Calu3 (cell line): Measurements from ENCODE around the gene ABCC8. TPM values are rescaled to one million over a fixed set of nuclear protein-coding genes. Genes with fewer than 3 reads are reported as not detected.
A peak's percentile ranks its signal among the peaks of the same experiment; 100 is the strongest.

Experiments
- BruUV-seq: library from RNA; stranded (reverse); fragments of 400-500 nt; replicated peaks from 2 replicates; lab custom pipeline; 2021; lab: Mats Ljungman, UMichigan
- CTCF ChIA-PET: fragments of 300-600 bp; sonication (Branson Sonifier 250); formaldehyde crosslinking; loops from one replicate; lab custom pipeline; 2022; ENCODE audit warnings: antibody characterized with exemption; lab: Charles Lee
- DNase-seq: peaks from one replicate; pipeline ENCODE4 v3.0.0; 2022
- H3K27ac Mint-ChIP-seq: one replicate; pipeline ENCODE4 v1.8.0; 2022; ENCODE audit warnings: mixed read lengths; ENCODE audit not compliant: unreplicated experiment
- H3K27me3 Mint-ChIP-seq: one replicate; pipeline ENCODE4 v1.8.0; 2022; ENCODE audit warnings: mixed read lengths; ENCODE audit not compliant: unreplicated experiment
- H3K36me3 Mint-ChIP-seq: one replicate; pipeline ENCODE4 v1.8.0; 2022; ENCODE audit warnings: mild to moderate bottlenecking, moderate library complexity, mixed read lengths; ENCODE audit not compliant: insufficient read depth, unreplicated experiment
- H3K4me1 Mint-ChIP-seq: one replicate; pipeline ENCODE4 v1.8.0; 2022; ENCODE audit warnings: mild to moderate bottlenecking, low read depth, mixed read lengths; ENCODE audit not compliant: unreplicated experiment
- H3K4me3 Mint-ChIP-seq: one replicate; pipeline ENCODE4 v1.8.0; 2022; ENCODE audit warnings: mild to moderate bottlenecking, low read depth, moderate library complexity, mixed read lengths; ENCODE audit not compliant: unreplicated experiment
- H3K9me3 Mint-ChIP-seq: one replicate; pipeline ENCODE4 v1.8.0; 2022; ENCODE audit warnings: low read depth, mixed read lengths; ENCODE audit not compliant: unreplicated experiment
- intact Hi-C: fragments of 100-400 bp; cut with micrococcal nuclease; formaldehyde crosslinking; loops from one replicate; pipeline ENCODE4 v1.10.0; 2022; ENCODE audit not compliant: unreplicated experiment
- total RNA-seq: library from RNA; stranded (reverse); gene quantifications from 2 replicates; pipeline ENCODE4 v1.2.3, GENCODE V29; 2022
- TF ChIP-seq, protein P1 (sequence below): fragments of 200-600 bp; IDR thresholded peaks from one replicate; pipeline ENCODE4 v1.8.0; 2022; ENCODE audit warnings: antibody characterized with exemption; ENCODE audit not compliant: unreplicated experiment

ABCC8 gene
- total RNA-seq, 1 experiment from 2014 or later: 0.76 TPM

DNA sequence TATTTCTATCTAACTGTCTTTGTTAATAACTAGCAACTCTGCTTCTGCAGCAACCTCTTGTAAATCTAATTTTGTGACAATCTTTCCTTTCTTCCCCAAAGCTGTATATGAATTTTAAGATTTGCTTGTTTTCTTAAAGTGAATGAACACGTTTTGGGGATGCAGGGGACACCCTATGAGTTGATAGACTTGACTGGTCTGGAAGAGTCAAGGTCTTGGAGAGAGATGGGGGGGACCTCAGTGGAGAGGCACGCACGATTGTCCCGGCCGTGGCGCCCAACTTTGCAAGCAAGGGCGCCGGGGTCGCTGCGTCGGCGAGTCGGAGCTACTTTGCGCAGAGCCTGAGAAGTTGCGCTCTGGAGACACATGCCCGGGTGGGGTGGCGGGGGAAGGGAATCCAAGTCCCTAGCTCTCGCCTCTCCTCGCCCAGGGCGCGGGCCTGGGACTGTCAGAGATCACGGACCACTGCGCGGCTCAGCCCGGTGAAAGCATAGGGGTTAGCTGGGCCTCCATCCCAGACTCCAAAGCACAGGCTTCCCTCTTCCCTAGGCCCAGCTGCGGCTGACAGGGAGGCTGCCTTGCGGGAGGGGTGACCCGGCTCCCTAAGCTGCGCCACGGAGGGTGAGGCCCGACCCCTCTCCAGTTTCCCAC is 854 bp downstream of the ABCC8 start:
- TF ChIP-seq, protein P1, sequence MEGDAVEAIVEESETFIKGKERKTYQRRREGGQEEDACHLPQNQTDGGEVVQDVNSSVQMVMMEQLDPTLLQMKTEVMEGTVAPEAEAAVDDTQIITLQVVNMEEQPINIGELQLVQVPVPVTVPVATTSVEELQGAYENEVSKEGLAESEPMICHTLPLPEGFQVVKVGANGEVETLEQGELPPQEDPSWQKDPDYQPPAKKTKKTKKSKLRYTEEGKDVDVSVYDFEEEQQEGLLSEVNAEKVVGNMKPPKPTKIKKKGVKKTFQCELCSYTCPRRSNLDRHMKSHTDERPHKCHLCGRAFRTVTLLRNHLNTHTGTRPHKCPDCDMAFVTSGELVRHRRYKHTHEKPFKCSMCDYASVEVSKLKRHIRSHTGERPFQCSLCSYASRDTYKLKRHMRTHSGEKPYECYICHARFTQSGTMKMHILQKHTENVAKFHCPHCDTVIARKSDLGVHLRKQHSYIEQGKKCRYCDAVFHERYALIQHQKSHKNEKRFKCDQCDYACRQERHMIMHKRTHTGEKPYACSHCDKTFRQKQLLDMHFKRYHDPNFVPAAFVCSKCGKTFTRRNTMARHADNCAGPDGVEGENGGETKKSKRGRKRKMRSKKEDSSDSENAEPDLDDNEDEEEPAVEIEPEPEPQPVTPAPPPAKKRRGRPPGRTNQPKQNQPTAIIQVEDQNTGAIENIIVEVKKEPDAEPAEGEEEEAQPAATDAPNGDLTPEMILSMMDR: no peak
- no peaks in the 10 kb centered on the region for H3K9me3 Mint-ChIP-seq
- H3K4me3 Mint-ChIP-seq: peak overlapping the region; percentile 61
- no peak overlapping the region for H3K27ac Mint-ChIP-seq
- peaks cover 93% of the 10 kb centered on the region for H3K27me3 Mint-ChIP-seq
- H3K36me3 Mint-ChIP-seq: no peaks in the 10 kb centered on the region
- BruUV-seq: no TSS peak
- DNase-seq: no peak
- CTCF ChIA-PET: no interaction called here
- intact Hi-C loops: loop anchor here (10.0 kb wide), 1 partner anchor 91 kb away; the partner anchor contains the start of gene KCNJ11
- no peaks in the 10 kb centered on the region for H3K4me1 Mint-ChIP-seq

DNA sequence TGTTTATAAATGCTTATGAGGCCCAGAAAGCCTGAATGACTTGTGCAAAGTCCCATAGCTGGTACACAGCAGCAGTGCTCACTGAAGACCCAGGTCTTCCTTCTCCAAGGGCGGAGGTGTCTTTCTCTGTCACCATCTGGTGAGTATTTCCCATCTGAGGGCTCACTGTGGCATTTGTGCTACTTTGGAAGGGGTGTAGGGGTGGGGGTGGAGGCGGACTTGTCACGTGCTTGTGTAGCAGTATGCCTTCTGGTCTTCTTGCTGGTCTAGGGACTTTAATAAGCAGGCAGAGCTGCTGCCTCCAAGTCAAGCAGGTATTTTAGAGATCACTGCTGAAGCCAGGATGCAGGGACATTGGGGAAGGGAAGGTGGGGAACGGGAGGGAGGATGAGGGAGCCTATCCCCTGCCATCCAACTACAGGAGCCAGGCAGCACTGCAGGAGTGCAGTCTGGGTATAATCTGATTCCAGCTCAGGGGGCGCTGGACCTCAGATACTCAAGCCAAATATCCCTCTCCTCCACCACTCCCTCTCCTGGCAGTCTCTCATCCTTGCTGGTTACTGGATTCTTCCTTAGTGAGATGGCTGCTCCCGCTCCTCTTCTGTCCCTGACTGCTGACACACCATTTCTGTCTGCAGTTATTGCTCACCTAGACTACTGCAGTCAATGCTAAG is 3.4 kb downstream of the ABCC8 start:
- DNase-seq: peak; percentile 57
- Mint-ChIP-seq H3K9me3 (no peaks in the 10 kb centered on the region), H3K4me3 (no peak overlapping the region), H3K36me3 (no peaks in the 10 kb centered on the region), H3K27me3 (peaks cover 93% of the 10 kb centered on the region), H3K27ac (no peak overlapping the region), H3K4me1 (no peaks in the 10 kb centered on the region)
- no TSS peak for BruUV-seq
- TF ChIP-seq, protein P1: peak; percentile 59
- CTCF ChIA-PET: interaction anchor here (0.8 to 1.0 kb wide), 4 partner anchors 75 to 89 kb away, joined by 3 to 7 read pairs (median 6); partner anchors contain the start of gene KCNJ11
- intact Hi-C loops: loop anchor here (10.0 kb wide), 1 partner anchor 88 kb away; the partner anchor contains the start of gene KCNJ11

DNA sequence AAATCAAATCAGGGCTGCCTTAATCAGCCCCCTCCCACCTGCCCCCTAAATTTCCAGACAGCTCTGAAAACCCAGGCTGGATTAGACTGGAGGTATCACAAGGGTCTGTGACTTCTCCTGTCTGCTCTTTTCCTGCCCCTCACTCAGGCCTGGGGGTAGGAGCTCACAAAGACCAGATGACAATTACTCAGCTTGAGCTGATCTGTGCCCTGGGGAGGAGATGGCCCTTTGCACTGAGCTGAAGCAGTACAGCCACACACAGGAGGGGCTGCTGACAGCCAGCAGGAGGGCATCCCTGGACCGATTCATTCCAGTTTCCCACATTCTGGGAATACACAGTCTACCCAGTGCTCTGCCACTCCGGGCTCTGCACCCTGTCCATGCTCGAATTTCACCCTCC is 4.2 kb downstream of the ABCC8 start:
- CTCF ChIA-PET: no interaction called here
- Mint-ChIP-seq H3K27me3 (peaks cover 93% of the 10 kb centered on the region), H3K4me1 (no peaks in the 10 kb centered on the region), H3K9me3 (no peaks in the 10 kb centered on the region), H3K27ac (no peak overlapping the region), H3K36me3 (no peaks in the 10 kb centered on the region), H3K4me3 (no peak overlapping the region)
- BruUV-seq: no TSS peak
- DNase-seq: no peak
- TF ChIP-seq, protein P1: no peak
- intact Hi-C loops: loop anchor here (10.0 kb wide), 1 partner anchor 88 kb away; the partner anchor contains the start of gene KCNJ11

DNA sequence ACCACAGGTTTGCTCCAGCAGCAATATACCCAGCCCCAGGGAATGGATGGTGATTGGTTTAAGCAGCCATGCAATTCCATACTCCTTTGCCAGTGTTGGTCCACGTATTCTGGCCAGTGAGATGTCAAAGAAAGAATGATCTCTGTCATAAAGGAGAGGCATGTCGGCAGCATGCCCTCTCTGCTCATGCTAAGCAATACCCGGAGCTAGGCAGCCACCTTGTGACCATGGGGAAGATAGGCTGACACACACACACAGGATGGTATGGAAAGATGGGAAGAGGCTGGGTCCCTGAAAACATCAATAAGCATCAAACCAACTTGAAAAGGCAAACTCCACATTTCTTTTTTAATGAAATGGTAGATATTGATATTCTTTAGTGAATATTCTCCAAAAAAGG is 5.1 kb downstream of the ABCC8 start:
- no peaks in the 10 kb centered on the region for H3K9me3 Mint-ChIP-seq
- no TSS peak for BruUV-seq
- intact Hi-C loops: loop anchor here (10.0 kb wide), 1 partner anchor 87 kb away; the partner anchor contains the start of gene KCNJ11
- no peak for DNase-seq
- H3K4me1 Mint-ChIP-seq: no peaks in the 10 kb centered on the region
- H3K27ac Mint-ChIP-seq: no peak overlapping the region
- H3K4me3 Mint-ChIP-seq: no peak overlapping the region
- H3K36me3 Mint-ChIP-seq: no peaks in the 10 kb centered on the region
- peaks cover 93% of the 10 kb centered on the region for H3K27me3 Mint-ChIP-seq
- TF ChIP-seq, protein P1: no peak
- CTCF ChIA-PET: interaction anchor here (1.1 kb wide), 1 partner anchor 88 kb away, joined by 3 read pairs; no protein-coding TSS in a partner anchor
